GM23338 (cell line): ENCODE measurements around the gene CCDC127. TPM values are rescaled to one million over a fixed set of nuclear protein-coding genes. Genes with fewer than 3 reads are reported as not detected.

Source experiments
- ATAC-seq: fragments of 200-7000 bp; cut with Tn5 transposase; 3 replicates; pipeline ENCODE4 v1.9.1; 2020
- DNase-seq: peaks from one replicate; pipeline ENCODE4 v3.0.0-alpha.2; 2015; ENCODE audit warnings: low spot score
- H2AFZ ChIP-seq: fragments of 200-600 bp; sonication (generic); 2 replicates; pipeline ENCODE4 v1.8.0; 2016; ENCODE audit warnings: antibody characterized with exemption, mild to moderate bottlenecking, moderate library complexity
- H3F3A ChIP-seq: fragments of 200-600 bp; sonication (generic); replicated peaks from 2 replicates; pipeline ENCODE4 v1.8.0; 2017; ENCODE audit warnings: antibody characterized with exemption, mixed run types, low read depth
- H3K27ac ChIP-seq: fragments of 200-600 bp; sonication (generic); 2 replicates; pipeline ENCODE4 v1.6.1; 2016; ENCODE audit warnings: low read depth
- H3K27me3 ChIP-seq: fragments of 200-600 bp; sonication (generic); 2 replicates; pipeline ENCODE4 v1.8.0; 2016; ENCODE audit warnings: mild to moderate bottlenecking, mixed run types, moderate library complexity; ENCODE audit not compliant: insufficient read depth
- H3K36me3 ChIP-seq: fragments of 200-600 bp; sonication (generic); 2 replicates; pipeline ENCODE4 v1.8.0; 2016; ENCODE audit warnings: mild to moderate bottlenecking; ENCODE audit not compliant: insufficient read depth
- H3K4me1 ChIP-seq: fragments of 200-600 bp; sonication (generic); 2 replicates; pipeline ENCODE4 v1.8.0; 2016; ENCODE audit warnings: mild to moderate bottlenecking, moderate library complexity; ENCODE audit not compliant: insufficient read depth
- H3K4me2 ChIP-seq: fragments of 200-600 bp; sonication (generic); 2 replicates; pipeline ENCODE4 v1.7.1; 2017; ENCODE audit warnings: mixed run types
- H3K4me3 ChIP-seq: fragments of 200-600 bp; sonication (generic); 2 replicates; pipeline ENCODE4 v1.6.1; 2016; ENCODE audit warnings: mixed run types
- H3K79me2 ChIP-seq: fragments of 200-600 bp; sonication (generic); replicated peaks from 2 replicates; pipeline ENCODE4 v1.8.0; 2017; ENCODE audit warnings: mild to moderate bottlenecking; ENCODE audit not compliant: insufficient read depth
- H3K9me2 ChIP-seq: fragments of 200-600 bp; sonication (generic); 2 replicates; pipeline ENCODE4 v1.8.0; 2017; ENCODE audit not compliant: insufficient read depth
- H4K20me1 ChIP-seq: fragments of 200-600 bp; sonication (generic); replicated peaks from 2 replicates; pipeline ENCODE4 v1.8.0; 2017; ENCODE audit warnings: mild to moderate bottlenecking; ENCODE audit not compliant: insufficient read depth
- H3K27ac Mint-ChIP-seq: 2 replicates; pipeline ENCODE4 v1.8.0; 2020; ENCODE audit warnings: inconsistent platforms, mild to moderate bottlenecking, moderate library complexity, mixed read lengths
- H3K27me3 Mint-ChIP-seq: 3 replicates; pipeline ENCODE4 v1.8.0; 2022; ENCODE audit warnings: low read depth, mild to moderate bottlenecking, moderate library complexity, mixed read lengths, inconsistent platforms; ENCODE audit not compliant: insufficient read depth, poor library complexity
- H3K36me3 Mint-ChIP-seq: 3 replicates; pipeline ENCODE4 v1.8.0; 2021; ENCODE audit warnings: low read depth, mild to moderate bottlenecking, inconsistent platforms, moderate library complexity, mixed read lengths
- H3K4me1 Mint-ChIP-seq: 3 replicates; pipeline ENCODE4 v1.8.0; 2020; ENCODE audit warnings: mild to moderate bottlenecking, inconsistent platforms, mixed read lengths
- H3K4me3 Mint-ChIP-seq: 3 replicates; pipeline ENCODE4 v1.8.0; 2021; ENCODE audit warnings: moderate library complexity, mild to moderate bottlenecking, inconsistent platforms, mixed read lengths
- H3K9me3 Mint-ChIP-seq: 3 replicates; pipeline ENCODE4 v1.8.0; 2020; ENCODE audit warnings: moderate library complexity, mild to moderate bottlenecking, inconsistent platforms, mixed read lengths
- POLR2AphosphoS5 ChIP-seq: IDR thresholded peaks from 2 replicates; pipeline ENCODE4 v1.6.1; 2016; ENCODE audit warnings: antibody characterized with exemption, low read depth
- polyA plus RNA-seq: library from polyadenylated mRNA; unstranded; fragments of >200 nt; fragmentation: Nextera tagmentation; extraction: Ambion mirVana; gene quantifications from 2 replicates; pipeline ENCODE4 v1.2.1, GENCODE V29; 2016
- total RNA-seq: library from RNA; depleted of rRNA; stranded (reverse); fragments of >200 nt; shearing (Covaris generic); gene quantifications from 2 replicates; pipeline ENCODE4 v1.2.3, GENCODE V29; 2014
- TF ChIP-seq, protein P1 (sequence below): IDR thresholded peaks from one replicate; pipeline ENCODE4 v1.6.1; 2018; ENCODE audit warnings: antibody characterized with exemption; ENCODE audit not compliant: unreplicated experiment
- TF ChIP-seq, protein P2 (sequence below), 2 experiments: fragments of 200-600 bp in 1 of 2; sonication (generic) in 1 of 2; conservative IDR thresholded peaks; 2 replicates each; pipeline versions ENCODE4 v1.5.1 to v1.6.1; 2016 to 2017; ENCODE audit warnings: antibody characterized with exemption in 2 of 2, low read depth in 2 of 2, mild to moderate bottlenecking in 2 of 2, moderate library complexity in 1 of 2
- TF ChIP-seq, protein P3 (sequence below): IDR thresholded peaks from 2 replicates; pipeline ENCODE4 v1.6.1; 2016; ENCODE audit warnings: antibody characterized with exemption

The CCDC127 gene
- total and polyA plus RNA-seq, 2 experiments from 2014 or later: 6.0 to 7.2 TPM

GRCh38 chr5:150746-151145, 67.2 kb downstream of the CCDC127 start:
- Histone ChIP-seq H3K36me3 (peaks cover 38% of the 10 kb centered on the region; the same call in 1 of the 2 replicates), H3K4me3 (no peak overlapping the region), H4K20me1 (peaks cover 9% of the 10 kb centered on the region), H3K27ac (no peak overlapping the region), H3F3A (no peaks in the 10 kb centered on the region), H3K27me3 (no peaks in the 10 kb centered on the region), H3K9me2 (no peaks in the 10 kb centered on the region), H2AFZ (no peak overlapping the region), H3K4me1 (no peaks in the 10 kb centered on the region), H3K79me2 (no peaks in the 10 kb centered on the region), H3K4me2 (no peak overlapping the region)
- Mint-ChIP-seq H3K4me1 (peaks cover 7% of the 10 kb centered on the region), H3K27ac (no peak overlapping the region), H3K27me3 (peaks cover 8% of the 10 kb centered on the region), H3K4me3 (no peak overlapping the region), H3K9me3 (peaks cover 25% of the 10 kb centered on the region), H3K36me3 (peaks cover 81% of the 10 kb centered on the region)
- ATAC-seq (no peak), DNase-seq (no peak)
- TF ChIP-seq, protein P1, sequence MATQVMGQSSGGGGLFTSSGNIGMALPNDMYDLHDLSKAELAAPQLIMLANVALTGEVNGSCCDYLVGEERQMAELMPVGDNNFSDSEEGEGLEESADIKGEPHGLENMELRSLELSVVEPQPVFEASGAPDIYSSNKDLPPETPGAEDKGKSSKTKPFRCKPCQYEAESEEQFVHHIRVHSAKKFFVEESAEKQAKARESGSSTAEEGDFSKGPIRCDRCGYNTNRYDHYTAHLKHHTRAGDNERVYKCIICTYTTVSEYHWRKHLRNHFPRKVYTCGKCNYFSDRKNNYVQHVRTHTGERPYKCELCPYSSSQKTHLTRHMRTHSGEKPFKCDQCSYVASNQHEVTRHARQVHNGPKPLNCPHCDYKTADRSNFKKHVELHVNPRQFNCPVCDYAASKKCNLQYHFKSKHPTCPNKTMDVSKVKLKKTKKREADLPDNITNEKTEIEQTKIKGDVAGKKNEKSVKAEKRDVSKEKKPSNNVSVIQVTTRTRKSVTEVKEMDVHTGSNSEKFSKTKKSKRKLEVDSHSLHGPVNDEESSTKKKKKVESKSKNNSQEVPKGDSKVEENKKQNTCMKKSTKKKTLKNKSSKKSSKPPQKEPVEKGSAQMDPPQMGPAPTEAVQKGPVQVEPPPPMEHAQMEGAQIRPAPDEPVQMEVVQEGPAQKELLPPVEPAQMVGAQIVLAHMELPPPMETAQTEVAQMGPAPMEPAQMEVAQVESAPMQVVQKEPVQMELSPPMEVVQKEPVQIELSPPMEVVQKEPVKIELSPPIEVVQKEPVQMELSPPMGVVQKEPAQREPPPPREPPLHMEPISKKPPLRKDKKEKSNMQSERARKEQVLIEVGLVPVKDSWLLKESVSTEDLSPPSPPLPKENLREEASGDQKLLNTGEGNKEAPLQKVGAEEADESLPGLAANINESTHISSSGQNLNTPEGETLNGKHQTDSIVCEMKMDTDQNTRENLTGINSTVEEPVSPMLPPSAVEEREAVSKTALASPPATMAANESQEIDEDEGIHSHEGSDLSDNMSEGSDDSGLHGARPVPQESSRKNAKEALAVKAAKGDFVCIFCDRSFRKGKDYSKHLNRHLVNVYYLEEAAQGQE: no peak
- no peak for TF ChIP-seq POLR2AphosphoS5

- ATAC-seq (no peak), DNase-seq (no peak)
- peaks cover 5% of the 10 kb centered on the region for H3K4me1 Mint-ChIP-seq
- H3K4me2 ChIP-seq: no peak overlapping the region
- H3K27ac Mint-ChIP-seq: no peak overlapping the region
- H3K27ac ChIP-seq: no peak overlapping the region
- H3K79me2 ChIP-seq: no peaks in the 10 kb centered on the region
- H2AFZ ChIP-seq: no peak overlapping the region
- peaks cover 4% of the 10 kb centered on the region for H4K20me1 ChIP-seq
- peaks cover 81% of the 10 kb centered on the region for H3K36me3 Mint-ChIP-seq
- peaks cover 29% of the 10 kb centered on the region; the same call in 1 of the 2 replicates for H3K36me3 ChIP-seq
- no peaks in the 10 kb centered on the region for H3K4me1 ChIP-seq
- H3K9me2 ChIP-seq: no peaks in the 10 kb centered on the region
- H3K27me3 Mint-ChIP-seq: peaks cover 8% of the 10 kb centered on the region
- H3F3A ChIP-seq: no peaks in the 10 kb centered on the region
- H3K27me3 ChIP-seq: no peaks in the 10 kb centered on the region
- TF ChIP-seq, protein P2, sequence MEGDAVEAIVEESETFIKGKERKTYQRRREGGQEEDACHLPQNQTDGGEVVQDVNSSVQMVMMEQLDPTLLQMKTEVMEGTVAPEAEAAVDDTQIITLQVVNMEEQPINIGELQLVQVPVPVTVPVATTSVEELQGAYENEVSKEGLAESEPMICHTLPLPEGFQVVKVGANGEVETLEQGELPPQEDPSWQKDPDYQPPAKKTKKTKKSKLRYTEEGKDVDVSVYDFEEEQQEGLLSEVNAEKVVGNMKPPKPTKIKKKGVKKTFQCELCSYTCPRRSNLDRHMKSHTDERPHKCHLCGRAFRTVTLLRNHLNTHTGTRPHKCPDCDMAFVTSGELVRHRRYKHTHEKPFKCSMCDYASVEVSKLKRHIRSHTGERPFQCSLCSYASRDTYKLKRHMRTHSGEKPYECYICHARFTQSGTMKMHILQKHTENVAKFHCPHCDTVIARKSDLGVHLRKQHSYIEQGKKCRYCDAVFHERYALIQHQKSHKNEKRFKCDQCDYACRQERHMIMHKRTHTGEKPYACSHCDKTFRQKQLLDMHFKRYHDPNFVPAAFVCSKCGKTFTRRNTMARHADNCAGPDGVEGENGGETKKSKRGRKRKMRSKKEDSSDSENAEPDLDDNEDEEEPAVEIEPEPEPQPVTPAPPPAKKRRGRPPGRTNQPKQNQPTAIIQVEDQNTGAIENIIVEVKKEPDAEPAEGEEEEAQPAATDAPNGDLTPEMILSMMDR (conservative IDR thresholded peaks at IDR 0.05; ENCODE audit: low read depth in 2 of 2): no peak
- H3K4me3 Mint-ChIP-seq: no peak overlapping the region
- H3K9me3 Mint-ChIP-seq: peaks cover 28% of the 10 kb centered on the region
- H3K4me3 ChIP-seq: no peak overlapping the region
Measured at GRCh38 chr5:149745-150485, 68.0 kb downstream of the CCDC127 start.

GRCh38 chr5:147751-148150, 70.2 kb downstream of the CCDC127 start:
- Mint-ChIP-seq H3K36me3 (peaks cover 82% of the 10 kb centered on the region), H3K9me3 (peaks cover 28% of the 10 kb centered on the region), H3K27ac (no peak overlapping the region), H3K4me1 (no peaks in the 10 kb centered on the region), H3K27me3 (peaks cover 15% of the 10 kb centered on the region), H3K4me3 (no peak overlapping the region)
- H3K4me3 ChIP-seq: no peak overlapping the region
- no peak overlapping the region for H3K4me2 ChIP-seq
- ATAC-seq (no peak), DNase-seq (no peak)
- H3K36me3 ChIP-seq: peaks cover 36% of the 10 kb centered on the region; the same call in 1 of the 2 replicates
- no peaks in the 10 kb centered on the region for H3K79me2 ChIP-seq
- H3K4me1 ChIP-seq: no peaks in the 10 kb centered on the region
- H2AFZ ChIP-seq: no peak overlapping the region
- no peaks in the 10 kb centered on the region; the same call in none of the 2 replicates for H4K20me1 ChIP-seq
- no peak overlapping the region for H3K27ac ChIP-seq
- H3K9me2 ChIP-seq: no peaks in the 10 kb centered on the region
- no peaks in the 10 kb centered on the region for H3F3A ChIP-seq
- H3K27me3 ChIP-seq: no peaks in the 10 kb centered on the region
- TF ChIP-seq, protein P3, sequence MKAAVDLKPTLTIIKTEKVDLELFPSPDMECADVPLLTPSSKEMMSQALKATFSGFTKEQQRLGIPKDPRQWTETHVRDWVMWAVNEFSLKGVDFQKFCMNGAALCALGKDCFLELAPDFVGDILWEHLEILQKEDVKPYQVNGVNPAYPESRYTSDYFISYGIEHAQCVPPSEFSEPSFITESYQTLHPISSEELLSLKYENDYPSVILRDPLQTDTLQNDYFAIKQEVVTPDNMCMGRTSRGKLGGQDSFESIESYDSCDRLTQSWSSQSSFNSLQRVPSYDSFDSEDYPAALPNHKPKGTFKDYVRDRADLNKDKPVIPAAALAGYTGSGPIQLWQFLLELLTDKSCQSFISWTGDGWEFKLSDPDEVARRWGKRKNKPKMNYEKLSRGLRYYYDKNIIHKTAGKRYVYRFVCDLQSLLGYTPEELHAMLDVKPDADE: no peak
